ENCODE measurements around the gene MYO9A. TPM values are rescaled to one million over a fixed set of nuclear protein-coding genes. Genes with fewer than 3 reads are reported as not detected.

Gene MYO9A
- total RNA-seq, 1 experiment from 2014 or later: 41.6 TPM

GRCh38 chr15:71975816-71976150, 142.2 kb downstream of the MYO9A start:
- Histone ChIP-seq H3K27ac (ENCODE audit: low read length) (no peak overlapping the region), H3K36me3 (ENCODE audit: control insufficient read depth, insufficient read depth, low read length) (no peaks in the 10 kb centered on the region; the same call in 1 of the 2 replicates), H3K27me3 (ENCODE audit: control insufficient read depth, insufficient read depth, low read length) (no peaks in the 10 kb centered on the region), H3K4me3 (ENCODE audit: low read depth in 2 of 2, low read length in 2 of 2) (no peak overlapping the region), H3K9me3 (ENCODE audit: control insufficient read depth, insufficient read depth, low read depth, low read length) (no peaks in the 10 kb centered on the region), H3K4me1 (ENCODE audit: control insufficient read depth, insufficient read depth, low read length) (no peaks in the 10 kb centered on the region)
- POLR2A ChIA-PET: no interaction called here
- CTCF ChIA-PET: interaction anchor here (0.6 kb wide), 1 partner anchor 115 kb away, joined by 4 read pairs; no protein-coding TSS in a partner anchor
- in situ Hi-C loops (cut with HindIII; ENCODE audit: low pct_unique_long_range_greater_than_20kb, low sequenced_read_pairs) (no loop called here), intact Hi-C loops (cut with micrococcal nuclease; ENCODE audit: unreplicated experiment) (no loop called here)
- BruUV-seq (replicated peaks): no TSS peak
- ATAC-seq: no peak
- TF ChIP-seq REST (IDR thresholded peaks at IDR 0.05; ENCODE audit: insufficient read depth in 1 of 2, low read depth in 2 of 2, low read length in 1 of 2): no peak
- no peak for TF ChIP-seq POLR2AphosphoS5 (IDR thresholded peaks at IDR 0.05; ENCODE audit: low read depth, low read length)
- TF ChIP-seq SIN3A (IDR thresholded peaks at IDR 0.05; ENCODE audit: borderline replicate concordance, insufficient read depth, low read depth, low read length): no peak
- no peak for TF ChIP-seq TCF7L2 (IDR thresholded peaks at IDR 0.05; ENCODE audit: low read depth, low read length)
- no peak for TF ChIP-seq CTCF (IDR thresholded peaks at IDR 0.05)
- no peak for DNase-seq (ENCODE audit: low read depth, low spot score)

DNA sequence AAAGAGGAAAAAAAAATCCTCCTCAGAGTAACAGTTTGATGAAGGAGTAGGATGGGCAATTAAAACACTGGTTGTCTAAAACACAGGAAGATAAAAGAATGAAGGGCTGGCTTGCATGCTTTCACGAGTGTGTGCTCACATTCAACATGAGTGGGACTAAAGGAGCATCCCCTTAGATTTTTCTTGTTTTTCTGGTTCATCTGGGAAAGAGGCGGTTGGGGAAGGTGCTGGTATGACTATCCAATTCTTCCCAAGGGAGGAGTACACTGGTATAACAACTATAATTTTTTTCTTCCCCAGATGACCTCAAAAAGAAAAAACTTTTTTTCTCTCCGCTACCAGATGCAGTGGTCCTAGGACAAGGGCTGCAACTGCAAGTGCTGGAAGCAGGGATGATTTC, 143.7 kb downstream of the MYO9A start:
- ATAC-seq (no peak), DNase-seq (ENCODE audit: low read depth, low spot score) (no peak)
- H3K4me3 ChIP-seq (ENCODE audit: low read depth in 2 of 2, low read length in 2 of 2): no peak overlapping the region
- no peaks in the 10 kb centered on the region; the same call in 1 of the 2 replicates for H3K36me3 ChIP-seq (ENCODE audit: control insufficient read depth, insufficient read depth, low read length)
- TF ChIP-seq CTCF (IDR thresholded peaks at IDR 0.05) (no peak), POLR2AphosphoS5 (IDR thresholded peaks at IDR 0.05; ENCODE audit: low read depth, low read length) (no peak), SIN3A (IDR thresholded peaks at IDR 0.05; ENCODE audit: borderline replicate concordance, insufficient read depth, low read depth, low read length) (no peak), TCF7L2 (IDR thresholded peaks at IDR 0.05; ENCODE audit: low read depth, low read length) (no peak), REST (IDR thresholded peaks at IDR 0.05; ENCODE audit: insufficient read depth in 1 of 2, low read depth in 2 of 2, low read length in 1 of 2) (no peak)
- no peaks in the 10 kb centered on the region for H3K9me3 ChIP-seq (ENCODE audit: control insufficient read depth, insufficient read depth, low read depth, low read length)
- H3K27me3 ChIP-seq (ENCODE audit: control insufficient read depth, insufficient read depth, low read length): no peaks in the 10 kb centered on the region
- no peak overlapping the region for H3K27ac ChIP-seq (ENCODE audit: low read length)
- intact Hi-C loops (cut with micrococcal nuclease; ENCODE audit: unreplicated experiment): no loop called here
- H3K4me1 ChIP-seq (ENCODE audit: control insufficient read depth, insufficient read depth, low read length): no peaks in the 10 kb centered on the region
- BruUV-seq (replicated peaks): no TSS peak
- POLR2A ChIA-PET: no interaction called here
- in situ Hi-C loops (cut with HindIII; ENCODE audit: low pct_unique_long_range_greater_than_20kb, low sequenced_read_pairs): no loop called here
- CTCF ChIA-PET: no interaction called here

Measured in Panc1 (cell line).